Upper lobe of right lung (tissue), 1 donor: ENCODE data around the gene ICE1. TPM values are rescaled to one million over a fixed set of nuclear protein-coding genes. Genes with fewer than 3 reads are reported as not detected.

Source experiments
- ATAC-seq: fragments of 200-7000 bp; cut with Tn5 transposase; one replicate; pipeline ENCODE4 v1.9.1; 2020; ENCODE audit warnings: mild to moderate bottlenecking, moderate library complexity
- DNase-seq: peaks from one replicate; pipeline ENCODE4 v3.0.0-alpha.2; 2020
- H3K27ac ChIP-seq: fragments of 200-600 bp; one replicate; pipeline ENCODE4 v1.8.0; 2022
- H3K27me3 ChIP-seq: fragments of 200-600 bp; one replicate; pipeline ENCODE4 v1.8.0; 2022; ENCODE audit warnings: mild to moderate bottlenecking
- H3K36me3 ChIP-seq: fragments of 200-600 bp; one replicate; pipeline ENCODE4 v1.8.0; 2022
- H3K4me1 ChIP-seq: fragments of 200-600 bp; one replicate; pipeline ENCODE4 v1.8.0; 2022
- H3K4me3 ChIP-seq: fragments of 200-600 bp; one replicate; pipeline ENCODE4 v1.8.0; 2022; ENCODE audit warnings: mild to moderate bottlenecking
- H3K9me3 ChIP-seq: fragments of 200-600 bp; one replicate; pipeline ENCODE4 v1.8.0; 2022
- intact Hi-C: fragments of 100-400 bp; cut with DNase I; formaldehyde crosslinking; loops from one replicate; pipeline ENCODE4 v1.11.0; 2022
- total RNA-seq: library from RNA; stranded (reverse); fragmentation: NEBNext Ultra II Directional; extraction: Animal tissue kit (Norgen Biotek cat#: 25700); gene quantifications from one replicate; pipeline ENCODE4 v1.2.1, GENCODE V29; 2021
- TF ChIP-seq, protein P1 (sequence below): fragments of 200-600 bp; IDR thresholded peaks from one replicate; pipeline ENCODE4 v1.8.0; 2022; ENCODE audit warnings: antibody characterized with exemption
- donor health status: DM: no; HTN: yes; CAD: no; lungs with severe emphysema.

Gene ICE1
- total RNA-seq, 1 donor from 2014 or later: 28.5 TPM

GRCh38 chr5:5454391-5454790, 31.9 kb downstream of the ICE1 start:
- no peak for ATAC-seq
- Histone ChIP-seq H3K9me3 (no peaks in the 10 kb centered on the region), H3K4me3 (no peak overlapping the region), H3K27ac (no peak overlapping the region), H3K36me3 (peaks cover 95% of the 10 kb centered on the region), H3K27me3 (no peaks in the 10 kb centered on the region), H3K4me1 (no peaks in the 10 kb centered on the region)
- TF ChIP-seq, protein P1, sequence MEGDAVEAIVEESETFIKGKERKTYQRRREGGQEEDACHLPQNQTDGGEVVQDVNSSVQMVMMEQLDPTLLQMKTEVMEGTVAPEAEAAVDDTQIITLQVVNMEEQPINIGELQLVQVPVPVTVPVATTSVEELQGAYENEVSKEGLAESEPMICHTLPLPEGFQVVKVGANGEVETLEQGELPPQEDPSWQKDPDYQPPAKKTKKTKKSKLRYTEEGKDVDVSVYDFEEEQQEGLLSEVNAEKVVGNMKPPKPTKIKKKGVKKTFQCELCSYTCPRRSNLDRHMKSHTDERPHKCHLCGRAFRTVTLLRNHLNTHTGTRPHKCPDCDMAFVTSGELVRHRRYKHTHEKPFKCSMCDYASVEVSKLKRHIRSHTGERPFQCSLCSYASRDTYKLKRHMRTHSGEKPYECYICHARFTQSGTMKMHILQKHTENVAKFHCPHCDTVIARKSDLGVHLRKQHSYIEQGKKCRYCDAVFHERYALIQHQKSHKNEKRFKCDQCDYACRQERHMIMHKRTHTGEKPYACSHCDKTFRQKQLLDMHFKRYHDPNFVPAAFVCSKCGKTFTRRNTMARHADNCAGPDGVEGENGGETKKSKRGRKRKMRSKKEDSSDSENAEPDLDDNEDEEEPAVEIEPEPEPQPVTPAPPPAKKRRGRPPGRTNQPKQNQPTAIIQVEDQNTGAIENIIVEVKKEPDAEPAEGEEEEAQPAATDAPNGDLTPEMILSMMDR: no peak
- intact Hi-C loops: no loop called here
- DNase-seq: no peak

DNA sequence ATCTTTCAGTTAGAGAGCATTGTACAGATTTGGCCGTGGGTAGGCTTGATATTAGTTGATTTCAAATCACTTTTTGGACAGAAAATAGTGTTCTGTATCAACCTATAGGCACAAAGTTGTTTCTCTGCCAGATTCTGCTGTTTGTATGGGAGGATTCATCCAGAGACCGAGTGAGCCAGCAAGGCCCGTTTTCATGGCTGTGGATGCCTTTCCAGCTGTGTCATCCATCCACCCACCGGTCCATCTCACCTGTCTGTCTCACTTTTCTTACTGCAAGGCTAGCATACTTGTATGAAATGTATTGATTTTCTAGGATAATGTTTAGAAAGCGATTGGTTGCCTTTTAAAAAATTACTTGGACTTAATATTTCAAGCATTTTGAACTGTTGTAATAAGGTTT, 34.4 kb downstream of the ICE1 start:
- H3K27me3 ChIP-seq: no peaks in the 10 kb centered on the region
- ATAC-seq (no peak), DNase-seq (no peak)
- no peaks in the 10 kb centered on the region for H3K4me1 ChIP-seq
- no peaks in the 10 kb centered on the region for H3K9me3 ChIP-seq
- intact Hi-C loops: no loop called here
- no peak overlapping the region for H3K4me3 ChIP-seq
- H3K27ac ChIP-seq: no peak overlapping the region
- H3K36me3 ChIP-seq: peaks cover 96% of the 10 kb centered on the region
- TF ChIP-seq, protein P1: no peak

DNA sequence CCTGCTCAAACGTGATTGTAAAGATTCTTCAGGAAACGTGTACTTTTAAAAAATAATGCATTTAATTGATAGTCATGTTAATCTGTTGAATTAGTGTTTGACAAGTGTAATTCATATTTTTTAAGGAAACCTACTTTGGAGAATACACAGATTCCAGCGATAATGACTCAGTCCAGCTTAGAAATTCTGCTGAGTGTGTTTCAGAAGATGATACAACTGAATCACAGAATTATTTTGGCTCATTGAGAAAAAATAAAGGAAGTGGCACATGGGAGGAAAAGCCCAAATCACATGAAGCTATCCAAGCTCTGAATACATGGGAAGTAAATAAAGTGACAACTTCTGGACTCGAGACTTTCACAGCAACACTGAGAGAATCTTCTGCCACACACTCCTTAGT, 37.8 kb downstream of the ICE1 start:
- no peak overlapping the region for H3K27ac ChIP-seq
- H3K9me3 ChIP-seq: no peaks in the 10 kb centered on the region
- TF ChIP-seq, protein P1: no peak
- no peaks in the 10 kb centered on the region for H3K4me1 ChIP-seq
- ATAC-seq: no peak
- DNase-seq: no peak
- H3K36me3 ChIP-seq: peaks cover 95% of the 10 kb centered on the region
- intact Hi-C loops: no loop called here
- H3K4me3 ChIP-seq: no peak overlapping the region
- no peaks in the 10 kb centered on the region for H3K27me3 ChIP-seq

DNA sequence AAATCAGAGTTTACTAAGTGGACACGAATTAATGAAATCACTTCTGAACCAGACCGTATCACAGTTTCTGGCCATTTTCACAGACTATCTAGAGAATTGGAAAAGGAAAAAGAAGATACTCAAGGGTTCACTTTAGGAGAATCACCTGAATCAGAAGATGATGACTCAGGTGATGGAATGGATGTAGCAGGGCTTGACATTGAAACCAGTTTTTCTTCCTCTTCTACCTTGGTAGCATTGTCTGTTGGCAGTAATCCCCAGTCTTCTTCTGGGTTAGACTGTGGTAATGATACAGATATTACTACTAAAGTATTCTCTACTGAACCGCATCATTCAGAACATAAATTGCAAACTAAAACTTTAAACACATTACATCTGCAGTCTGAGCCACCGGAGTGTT, 38.5 kb downstream of the ICE1 start:
- H3K27me3 ChIP-seq: no peaks in the 10 kb centered on the region
- intact Hi-C loops: no loop called here
- DNase-seq (no peak), ATAC-seq (no peak)
- H3K9me3 ChIP-seq: no peaks in the 10 kb centered on the region
- TF ChIP-seq, protein P1: no peak
- no peak overlapping the region for H3K27ac ChIP-seq
- H3K4me1 ChIP-seq: no peaks in the 10 kb centered on the region
- no peak overlapping the region for H3K4me3 ChIP-seq
- H3K36me3 ChIP-seq: peaks cover 95% of the 10 kb centered on the region

GRCh38 chr5:5464036-5464715, 41.7 kb downstream of the ICE1 start:
- intact Hi-C loops: no loop called here
- TF ChIP-seq, protein P1: no peak
- Histone ChIP-seq H3K27me3 (no peaks in the 10 kb centered on the region), H3K36me3 (peaks cover 94% of the 10 kb centered on the region), H3K27ac (no peak overlapping the region), H3K9me3 (no peaks in the 10 kb centered on the region), H3K4me1 (no peaks in the 10 kb centered on the region), H3K4me3 (no peak overlapping the region)
- no peak for DNase-seq
- no peak for ATAC-seq

- TF ChIP-seq, protein P1: no peak
- ATAC-seq (no peak), DNase-seq (no peak)
- no peak overlapping the region for H3K27ac ChIP-seq
- intact Hi-C loops: no loop called here
- H3K27me3 ChIP-seq: no peaks in the 10 kb centered on the region
- peaks cover 83% of the 10 kb centered on the region for H3K36me3 ChIP-seq
- no peaks in the 10 kb centered on the region for H3K4me1 ChIP-seq
- no peaks in the 10 kb centered on the region for H3K9me3 ChIP-seq
- H3K4me3 ChIP-seq: no peak overlapping the region
Observed at GRCh38 chr5:5466227-5466626, 43.8 kb downstream of the ICE1 start.
